HEK293 (cell line): ENCODE data around the gene RHOJ.

Source experiments
- RBAK ChIP-seq: fragments of 450-650 bp; formaldehyde crosslinking; IDR thresholded peaks from 2 replicates; pipeline ENCODE4 v1.5.1; 2016; ENCODE audit warnings: missing biosample characterization, missing genetic modification characterization
- YY1 ChIP-seq: fragments of 450-650 bp; formaldehyde crosslinking; IDR thresholded peaks from 2 replicates; pipeline ENCODE4 v1.5.1; 2018; ENCODE audit warnings: missing biosample characterization, missing genetic modification characterization
- ZNF274 ChIP-seq, 2 experiments: fragments of 200-500 bp in 1 of 2; fragments of 450-650 bp in 1 of 2; sonication (Bioruptor generic) in 1 of 2; formaldehyde crosslinking in 1 of 2; IDR thresholded peaks; 2 replicates each; pipeline versions ENCODE4 v1.5.1 to v1.6.1; 2014 to 2016; ENCODE audit warnings: borderline replicate concordance in 1 of 2, inconsistent platforms in 1 of 2, low read length in 1 of 2, missing biosample characterization in 1 of 2, missing genetic modification characterization in 1 of 2
- ZNF292 ChIP-seq: fragments of 450-650 bp; formaldehyde crosslinking; IDR thresholded peaks from 2 replicates; pipeline ENCODE4 v1.5.1; 2016; ENCODE audit warnings: low read depth, missing biosample characterization, missing genetic modification characterization, borderline replicate concordance
- ZNF335 ChIP-seq: fragments of 450-650 bp; formaldehyde crosslinking; conservative IDR thresholded peaks from 2 replicates; pipeline ENCODE4 v1.5.1; 2016; ENCODE audit warnings: missing biosample characterization, missing genetic modification characterization
- ZNF354C ChIP-seq: fragments of 450-650 bp; formaldehyde crosslinking; IDR thresholded peaks from 2 replicates; pipeline ENCODE4 v1.5.1; 2016; ENCODE audit warnings: missing biosample characterization, missing genetic modification characterization, low read depth, borderline replicate concordance
- ZNF473 ChIP-seq: fragments of 450-650 bp; formaldehyde crosslinking; IDR thresholded peaks from 2 replicates; pipeline ENCODE4 v1.5.1; 2017; ENCODE audit warnings: missing biosample characterization, missing genetic modification characterization
- ZNF549 ChIP-seq: fragments of 450-650 bp; IDR thresholded peaks from 2 replicates; pipeline ENCODE4 v1.5.1; 2018; ENCODE audit warnings: missing biosample characterization, missing genetic modification characterization, mild to moderate bottlenecking, inconsistent platforms, moderate library complexity
- ZNF626 ChIP-seq: fragments of 450-650 bp; sonication (Bioruptor Pico); formaldehyde crosslinking; IDR thresholded peaks from 2 replicates; pipeline ENCODE4 v1.5.1; 2018; ENCODE audit warnings: missing biosample characterization, missing genetic modification characterization, inconsistent platforms
- ZNF76 ChIP-seq: fragments of 450-650 bp; formaldehyde crosslinking; IDR thresholded peaks from 2 replicates; pipeline ENCODE4; 2016; ENCODE audit warnings: low read depth, missing biosample characterization, missing genetic modification characterization, borderline replicate concordance
- TF ChIP-seq, protein P1 (sequence below): fragments of 450-650 bp; formaldehyde crosslinking; IDR thresholded peaks from 2 replicates; pipeline ENCODE4 v1.5.1; 2016; ENCODE audit warnings: missing biosample characterization, missing genetic modification characterization
- TF ChIP-seq, protein P2 (sequence below): fragments of 450-650 bp; formaldehyde crosslinking; IDR thresholded peaks from 2 replicates; pipeline ENCODE4 v1.5.1; 2016; ENCODE audit warnings: missing biosample characterization, missing genetic modification characterization

DNA sequence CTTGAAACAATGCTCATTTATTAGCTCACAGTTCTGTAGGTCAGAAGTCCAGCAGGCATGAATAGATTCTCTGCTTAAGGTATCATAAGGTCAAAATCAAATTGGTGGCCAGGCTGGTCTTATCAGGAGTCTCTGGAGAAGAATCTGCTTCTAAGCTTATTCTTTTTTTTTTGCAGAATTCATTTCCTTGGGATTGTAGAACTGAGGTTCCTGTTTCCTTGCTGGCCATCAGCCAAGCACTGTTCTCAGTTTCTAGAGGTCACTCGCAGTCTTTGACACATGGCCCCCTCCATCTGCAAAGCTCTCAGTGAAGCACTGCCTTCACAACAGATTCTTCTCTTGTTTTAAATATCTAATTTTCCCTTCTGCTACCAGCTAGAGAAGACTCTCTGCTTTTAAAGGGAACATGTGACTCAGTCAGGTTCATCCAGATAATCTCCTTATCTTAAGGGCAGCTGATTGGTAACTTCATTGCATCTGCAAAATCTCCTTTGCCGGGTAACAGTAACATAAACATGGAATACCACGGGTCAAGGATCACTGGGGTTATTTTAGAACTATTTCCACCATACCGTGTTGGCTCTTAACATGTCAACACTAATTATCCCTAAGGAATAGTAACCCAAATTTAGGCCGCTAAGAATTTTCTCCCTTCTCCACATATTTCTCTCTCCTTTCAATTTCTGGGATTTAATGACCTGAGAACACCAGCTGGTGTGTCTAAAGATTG is 25.3 kb downstream of the RHOJ start:
- TF ChIP-seq, protein P1, sequence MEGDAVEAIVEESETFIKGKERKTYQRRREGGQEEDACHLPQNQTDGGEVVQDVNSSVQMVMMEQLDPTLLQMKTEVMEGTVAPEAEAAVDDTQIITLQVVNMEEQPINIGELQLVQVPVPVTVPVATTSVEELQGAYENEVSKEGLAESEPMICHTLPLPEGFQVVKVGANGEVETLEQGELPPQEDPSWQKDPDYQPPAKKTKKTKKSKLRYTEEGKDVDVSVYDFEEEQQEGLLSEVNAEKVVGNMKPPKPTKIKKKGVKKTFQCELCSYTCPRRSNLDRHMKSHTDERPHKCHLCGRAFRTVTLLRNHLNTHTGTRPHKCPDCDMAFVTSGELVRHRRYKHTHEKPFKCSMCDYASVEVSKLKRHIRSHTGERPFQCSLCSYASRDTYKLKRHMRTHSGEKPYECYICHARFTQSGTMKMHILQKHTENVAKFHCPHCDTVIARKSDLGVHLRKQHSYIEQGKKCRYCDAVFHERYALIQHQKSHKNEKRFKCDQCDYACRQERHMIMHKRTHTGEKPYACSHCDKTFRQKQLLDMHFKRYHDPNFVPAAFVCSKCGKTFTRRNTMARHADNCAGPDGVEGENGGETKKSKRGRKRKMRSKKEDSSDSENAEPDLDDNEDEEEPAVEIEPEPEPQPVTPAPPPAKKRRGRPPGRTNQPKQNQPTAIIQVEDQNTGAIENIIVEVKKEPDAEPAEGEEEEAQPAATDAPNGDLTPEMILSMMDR (tag by site-specific recombination): no peak
- TF ChIP-seq ZNF626 (tag by site-specific recombination): no peak
- no peak for TF ChIP-seq ZNF76 (tag by site-specific recombination)
- no peak for TF ChIP-seq RBAK
- no peak for TF ChIP-seq ZNF354C (tag by site-specific recombination)
- no peak for TF ChIP-seq ZNF274 (IDR thresholded peaks at IDR 0.05; ENCODE audit: low read length)
- TF ChIP-seq ZNF274 (tag by site-specific recombination; IDR thresholded peaks at IDR 0.05; ENCODE audit: borderline replicate concordance): no peak
- TF ChIP-seq ZNF292 (tag by site-specific recombination): no peak
- TF ChIP-seq YY1 (tag by site-specific recombination): no peak
- TF ChIP-seq ZNF549 (tag by site-specific recombination): no peak
- TF ChIP-seq, protein P2, sequence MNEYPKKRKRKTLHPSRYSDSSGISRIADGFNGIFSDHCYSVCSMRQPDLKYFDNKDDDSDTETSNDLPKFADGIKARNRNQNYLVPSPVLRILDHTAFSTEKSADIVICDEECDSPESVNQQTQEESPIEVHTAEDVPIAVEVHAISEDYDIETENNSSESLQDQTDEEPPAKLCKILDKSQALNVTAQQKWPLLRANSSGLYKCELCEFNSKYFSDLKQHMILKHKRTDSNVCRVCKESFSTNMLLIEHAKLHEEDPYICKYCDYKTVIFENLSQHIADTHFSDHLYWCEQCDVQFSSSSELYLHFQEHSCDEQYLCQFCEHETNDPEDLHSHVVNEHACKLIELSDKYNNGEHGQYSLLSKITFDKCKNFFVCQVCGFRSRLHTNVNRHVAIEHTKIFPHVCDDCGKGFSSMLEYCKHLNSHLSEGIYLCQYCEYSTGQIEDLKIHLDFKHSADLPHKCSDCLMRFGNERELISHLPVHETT: no peak
- TF ChIP-seq ZNF335 (tag by site-specific recombination): no peak
- TF ChIP-seq ZNF473 (tag by site-specific recombination): no peak
